Measurements from ENCODE around the gene UCKL1.
A peak's percentile ranks its signal among the peaks of the same experiment; 100 is the strongest.

The UCKL1 gene

DNA sequence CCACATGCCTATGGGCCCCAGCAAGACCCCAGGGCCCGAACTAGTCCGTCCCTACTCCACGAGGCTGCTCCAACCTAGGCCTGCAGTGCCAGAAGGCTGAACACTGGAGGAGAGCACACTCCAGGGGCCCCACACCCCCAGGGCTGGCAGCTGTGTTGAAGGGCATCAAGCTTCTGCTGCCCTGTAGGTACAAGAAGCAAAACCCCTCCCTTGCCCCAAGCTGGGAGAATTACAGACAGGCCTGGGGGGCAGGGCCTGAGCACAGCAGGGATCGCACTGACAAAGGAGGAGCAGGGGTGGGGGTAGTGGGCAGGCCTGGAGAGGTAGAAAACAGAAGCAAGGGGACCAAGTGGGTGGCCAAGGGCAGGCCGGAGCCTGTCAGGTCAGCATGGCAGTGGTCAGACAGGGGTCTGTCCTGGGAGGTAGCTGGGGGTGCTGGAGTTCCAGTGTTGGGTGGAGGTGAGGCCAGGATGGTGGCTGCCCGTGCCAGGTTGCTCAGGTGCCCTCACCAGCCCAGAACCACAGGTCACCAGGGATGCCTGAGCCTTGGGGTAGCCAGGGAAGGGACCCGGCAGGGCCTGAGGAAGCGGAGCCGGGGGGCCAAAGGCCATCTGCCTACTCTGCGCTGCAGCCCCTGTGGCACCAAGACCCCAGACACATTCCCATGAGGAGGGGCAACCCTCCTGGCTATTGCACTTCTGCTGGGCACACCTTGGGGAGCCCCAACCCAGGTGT, 2.9 kb upstream of the UCKL1 start:
- DNase-seq: no peak

DNA sequence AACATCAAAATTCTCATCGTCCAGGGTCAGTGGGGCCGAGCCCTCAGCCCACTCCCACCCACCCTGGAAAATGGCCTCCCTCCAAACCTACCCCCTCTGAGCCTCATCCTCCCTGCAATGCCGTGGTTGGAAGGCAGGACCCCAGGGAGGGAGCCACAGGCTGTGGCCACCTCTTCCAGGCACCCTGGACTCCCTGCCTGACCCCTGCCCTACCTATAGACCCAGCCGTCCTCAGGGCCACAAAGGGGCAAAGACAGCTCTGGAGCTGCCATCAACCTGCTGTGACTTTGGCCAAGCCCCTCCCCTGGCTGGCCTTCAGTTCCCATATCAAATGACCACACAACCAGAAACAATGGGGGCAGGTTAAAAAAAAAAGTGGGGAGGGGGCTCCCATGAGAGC, 2.3 kb upstream of the UCKL1 start:
- DNase-seq: no peak

DNA sequence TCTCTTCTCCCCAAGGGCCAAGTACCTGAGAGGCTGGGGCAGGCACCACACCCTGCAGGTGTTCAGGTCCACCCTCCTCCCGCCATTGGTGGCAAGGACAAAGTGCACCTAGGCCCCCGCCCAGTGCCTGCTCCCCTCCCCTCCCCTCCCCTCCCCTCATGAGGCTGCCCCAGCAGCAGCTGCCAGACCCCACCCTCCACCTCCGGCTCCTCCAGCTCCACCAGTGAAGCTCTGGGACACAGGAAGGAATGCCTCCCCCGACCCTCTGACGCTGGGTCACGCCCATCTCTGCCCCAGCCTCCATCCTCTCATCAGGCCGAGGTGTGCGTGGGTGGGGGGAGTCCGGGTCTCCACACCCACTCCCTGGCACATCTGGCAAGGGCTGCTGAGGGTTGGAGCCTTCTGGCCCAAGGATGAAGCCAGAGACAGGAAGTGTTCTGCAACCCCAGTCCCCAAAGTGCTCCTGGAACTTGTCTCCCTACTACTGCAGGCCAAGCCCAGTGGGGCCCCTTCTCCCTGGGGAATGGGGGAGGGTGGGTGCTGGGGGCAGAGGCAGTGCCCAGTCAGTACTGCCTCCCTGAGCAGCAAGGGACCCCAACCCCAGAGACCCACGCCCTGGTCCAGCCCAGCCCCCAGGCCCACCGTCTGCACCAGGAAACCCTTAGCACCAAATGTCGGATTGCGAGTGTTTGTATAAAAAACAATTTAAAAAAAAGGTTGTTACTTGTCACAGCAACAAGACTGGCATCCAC, 1.6 kb upstream of the UCKL1 start:
- peak; percentile 62 for DNase-seq

DNA sequence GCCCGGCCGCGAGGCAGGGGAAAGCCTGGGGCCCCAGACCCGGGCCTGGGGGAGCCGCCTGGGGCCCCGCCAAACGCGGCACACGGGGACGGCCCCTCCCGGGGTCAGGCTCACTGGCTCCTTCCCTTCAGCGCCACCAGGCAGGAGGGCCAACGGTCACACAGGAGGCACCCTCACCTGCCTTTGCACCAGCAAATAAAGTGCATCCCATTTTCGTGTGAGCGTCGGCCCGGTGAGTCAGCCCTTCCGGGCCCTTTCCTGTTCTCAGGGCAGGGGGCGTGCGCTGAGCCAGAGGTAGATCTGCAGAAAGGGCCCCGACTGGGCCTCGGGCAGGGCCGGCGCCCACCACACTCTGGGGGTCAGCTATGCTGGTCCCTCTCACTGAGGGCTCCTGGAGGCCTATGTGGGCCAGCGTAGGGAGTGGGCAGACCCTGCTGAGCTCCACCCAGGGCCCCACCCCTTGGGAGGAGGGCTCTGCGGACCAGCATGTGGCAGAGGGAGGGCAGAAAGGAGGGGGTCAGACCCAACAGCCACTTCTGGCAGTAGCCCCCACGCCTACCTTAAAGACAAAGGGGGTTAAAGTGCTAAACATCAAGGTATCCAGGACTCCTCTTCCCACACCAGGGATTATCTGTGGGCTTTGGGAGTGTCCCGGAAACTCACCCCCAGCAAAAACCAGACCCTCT, 931 bp upstream of the UCKL1 start:
- peak; percentile 80 for DNase-seq

DNA sequence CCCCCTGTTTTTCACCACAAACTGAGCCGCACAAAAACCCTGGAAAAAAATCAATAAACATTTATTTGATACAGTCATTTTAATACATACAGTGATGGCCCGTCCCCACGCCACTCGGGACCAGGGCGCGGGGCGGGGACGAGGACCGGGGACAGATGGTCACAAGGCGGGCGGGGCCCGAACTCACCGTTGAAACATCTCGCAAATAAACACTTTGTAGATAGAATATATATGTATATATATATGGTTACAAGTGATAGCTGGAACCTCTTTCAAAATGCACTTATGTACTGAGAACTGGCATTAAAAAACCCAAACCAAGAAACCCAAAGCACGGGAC, 418 bp upstream of the UCKL1 start:
- no peak for DNase-seq

DNA sequence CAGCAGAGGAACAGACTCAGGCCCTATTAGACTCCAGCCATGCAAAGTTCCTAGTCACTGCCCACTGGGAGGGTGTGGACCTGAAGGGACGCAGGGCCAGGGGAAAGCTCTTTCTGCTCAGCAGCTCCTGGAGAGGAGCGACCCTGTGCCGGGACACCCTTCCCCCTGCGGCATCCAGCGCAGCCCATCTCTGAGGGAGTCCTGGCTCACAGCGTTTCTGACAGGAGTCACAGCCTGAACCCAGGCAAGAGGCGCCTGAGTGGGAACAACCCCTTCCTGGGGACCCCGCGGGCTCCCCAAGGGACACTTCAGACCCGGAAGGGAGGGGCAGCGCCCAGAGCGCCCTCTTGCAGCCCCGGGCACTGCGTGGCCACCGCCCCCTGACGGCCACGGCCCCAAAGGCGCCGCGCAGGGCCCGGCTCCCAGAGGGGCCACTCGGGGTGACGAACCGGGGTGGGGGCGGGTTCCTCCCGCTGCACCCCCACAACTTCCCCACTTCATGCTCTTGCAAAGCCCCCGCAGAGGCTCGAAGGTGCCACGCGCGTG, 862 bp downstream of the UCKL1 start:
- DNase-seq: no peak

DNA sequence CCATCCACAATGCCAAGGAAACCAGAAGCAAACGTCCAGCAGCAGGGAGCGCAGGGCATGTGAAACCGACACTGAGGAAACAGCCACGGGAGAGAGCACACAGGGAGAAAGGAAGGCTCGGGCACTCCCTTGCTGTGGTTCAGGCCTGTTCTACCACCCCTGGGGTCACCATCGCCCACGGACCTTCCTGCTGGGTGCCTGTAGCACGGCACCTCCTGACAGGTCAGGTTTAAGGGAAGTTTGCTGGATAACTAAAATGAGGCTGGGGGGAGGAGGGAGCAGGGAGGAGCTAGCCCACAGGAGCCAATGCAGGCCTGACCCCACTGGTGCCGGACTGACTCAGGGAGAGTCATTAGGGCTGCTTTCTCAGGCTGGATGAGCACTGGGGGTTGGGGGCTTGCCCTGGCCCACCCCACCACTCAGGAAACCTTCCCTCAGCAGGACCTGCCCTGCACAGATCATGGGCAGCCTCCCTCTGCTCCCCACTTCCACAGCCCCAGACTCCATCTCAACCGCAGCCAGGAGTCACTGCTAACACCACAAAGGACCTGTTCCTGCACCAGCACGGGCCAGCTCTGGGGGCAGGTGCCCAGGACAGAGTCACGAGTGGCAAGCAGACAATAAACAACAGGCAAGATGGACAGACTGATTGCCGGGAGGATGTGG, 2.3 kb downstream of the UCKL1 start:
- no peak for DNase-seq

DNA sequence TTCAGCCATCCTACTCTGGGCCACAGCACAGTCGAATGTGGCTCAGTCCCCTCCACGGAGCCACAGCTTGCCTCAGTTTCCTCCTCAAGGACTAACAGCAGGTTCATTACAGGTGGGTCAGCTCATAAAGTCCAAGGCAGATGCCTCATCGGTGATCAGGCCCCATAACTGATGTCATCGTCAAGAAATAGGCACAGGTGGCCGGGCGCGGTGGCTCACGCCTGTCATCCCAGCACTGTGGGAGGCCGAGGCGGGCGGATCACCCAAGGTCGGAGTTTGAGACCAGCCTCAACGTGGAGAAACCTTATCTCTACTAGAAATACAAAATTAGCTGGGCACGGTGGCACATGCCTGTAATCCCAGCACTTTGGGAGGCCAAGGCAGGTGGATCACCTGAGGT, 3.4 kb downstream of the UCKL1 start:
- no peak for DNase-seq

DNA sequence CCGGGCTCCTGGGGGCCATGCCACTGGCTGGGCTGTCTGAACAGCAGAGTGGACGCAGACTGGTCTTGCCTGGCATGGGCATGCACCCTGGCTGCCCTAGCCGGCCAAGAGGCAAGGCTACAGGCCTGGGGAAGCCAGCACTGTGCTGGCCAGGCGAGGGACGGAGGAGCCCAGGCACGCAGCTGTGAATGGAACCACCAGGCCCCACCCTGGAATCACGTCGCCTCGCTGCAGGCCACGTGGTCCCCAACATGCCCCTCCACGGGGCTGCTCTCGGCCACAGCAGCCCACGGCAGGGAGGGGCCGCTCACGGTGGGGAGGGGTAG, 4.0 kb downstream of the UCKL1 start:
- no peak for DNase-seq

DNA sequence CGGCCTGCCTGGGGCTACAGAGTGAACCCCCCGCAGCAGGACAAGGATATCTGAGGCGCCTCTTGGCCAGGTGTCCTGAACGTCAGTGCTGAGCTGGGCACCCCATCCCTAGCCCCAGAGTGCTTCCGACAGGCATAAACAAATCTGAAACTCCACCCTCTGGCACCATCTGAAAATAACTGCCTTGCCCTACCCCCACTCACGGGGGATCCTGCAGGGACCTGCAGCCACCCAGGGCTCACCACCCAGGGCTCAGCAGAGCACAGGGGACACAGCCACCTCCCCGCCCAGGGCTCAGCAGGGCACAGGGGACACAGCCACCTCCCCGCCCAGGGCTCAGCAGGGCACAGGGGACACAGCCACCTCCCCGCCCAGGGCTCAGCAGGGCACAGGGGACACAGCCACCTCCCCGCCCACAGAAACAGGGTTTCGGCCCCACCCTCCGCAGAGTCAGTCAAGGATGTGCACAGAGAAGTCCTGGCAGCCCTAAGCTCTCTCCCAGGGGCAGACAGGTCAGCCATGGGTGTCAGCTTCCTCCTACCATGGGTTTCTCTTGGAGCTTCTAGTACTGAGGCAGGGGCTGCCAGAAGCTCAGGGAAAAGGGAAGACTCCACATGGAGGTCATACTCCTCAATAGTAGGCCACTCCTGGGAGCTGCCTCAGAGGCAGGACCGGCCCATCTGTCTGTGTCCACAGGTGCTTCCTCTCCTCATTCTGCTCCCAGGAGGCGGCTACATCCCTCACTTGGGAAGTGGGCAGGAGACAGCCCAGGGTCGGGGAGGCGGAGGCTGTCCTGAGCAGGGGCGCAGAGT, 4.6 kb downstream of the UCKL1 start:
- no peak for DNase-seq

DNA sequence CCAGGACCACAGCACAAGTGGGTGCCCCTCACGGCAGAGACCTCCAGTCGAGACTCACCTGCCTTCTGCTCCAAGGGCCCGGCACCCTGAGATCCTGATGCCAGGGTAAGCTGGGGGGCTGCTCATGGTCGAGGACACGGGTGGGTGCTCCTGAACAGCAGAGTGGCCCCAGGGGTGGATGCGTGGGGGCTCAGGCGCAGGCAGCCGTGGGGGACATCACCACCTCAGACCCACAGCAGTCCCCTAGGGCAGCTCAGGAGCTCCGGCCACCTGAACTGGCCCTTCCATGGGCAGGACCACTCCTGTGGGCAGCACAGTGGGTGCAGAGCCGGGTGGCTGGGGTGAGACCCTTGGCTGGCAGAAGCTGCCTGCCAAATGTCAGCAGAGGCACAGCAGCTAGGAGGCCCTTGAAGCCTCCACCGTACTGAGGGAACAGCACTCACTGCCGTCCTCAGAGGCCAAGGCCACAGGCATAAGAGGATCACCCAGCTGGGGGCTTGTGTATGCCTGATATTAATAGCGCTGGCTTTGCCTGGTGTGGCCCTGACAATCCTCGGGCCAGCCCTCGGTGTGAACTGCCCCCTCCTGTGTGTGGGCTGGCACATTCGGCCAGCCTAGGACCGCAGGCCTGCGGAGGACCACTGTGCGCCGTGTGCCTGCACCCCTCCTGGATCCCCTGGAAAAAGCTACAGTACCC, 5.4 kb downstream of the UCKL1 start:
- no peak for DNase-seq

DNA sequence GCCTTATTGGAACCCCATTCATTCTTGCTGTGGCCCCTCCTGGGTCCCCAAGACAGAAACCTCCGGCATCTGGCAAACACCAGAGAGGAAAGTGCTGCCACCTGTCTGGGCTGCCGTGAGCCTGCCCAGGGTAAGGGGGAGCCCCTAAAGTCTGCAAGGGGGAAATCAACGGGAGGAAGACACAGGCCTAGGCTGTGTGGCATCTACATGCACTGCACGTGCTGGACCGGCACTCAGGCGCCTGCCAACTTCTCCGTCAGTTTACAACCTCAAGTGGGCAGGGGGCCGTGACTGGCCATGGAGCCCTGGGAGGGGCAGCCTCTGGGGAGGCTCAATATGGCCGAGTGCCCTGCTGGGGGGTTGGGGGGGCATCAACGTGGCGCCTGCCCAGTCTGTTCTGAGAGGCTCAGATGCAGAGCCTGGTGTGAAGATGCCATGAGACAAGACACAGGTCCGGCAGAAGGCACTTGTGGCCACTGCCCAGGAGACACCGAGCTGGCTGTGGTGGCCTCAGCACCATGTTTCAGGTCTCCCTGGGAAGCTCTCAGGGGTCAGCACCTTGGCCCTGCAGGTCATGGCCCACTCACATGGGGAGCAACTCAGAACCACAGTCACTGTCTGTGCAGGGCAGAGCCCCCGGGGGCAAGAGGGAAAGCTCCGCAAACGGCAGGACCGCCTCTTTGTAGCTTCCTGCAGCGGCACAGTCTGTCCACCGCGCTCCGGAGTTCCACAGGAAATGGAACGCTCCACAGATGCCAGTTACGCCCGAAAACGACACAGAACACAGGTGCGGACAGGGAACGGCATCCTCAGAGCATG, 8.4 kb downstream of the UCKL1 start:
- DNase-seq: no peak

DNA sequence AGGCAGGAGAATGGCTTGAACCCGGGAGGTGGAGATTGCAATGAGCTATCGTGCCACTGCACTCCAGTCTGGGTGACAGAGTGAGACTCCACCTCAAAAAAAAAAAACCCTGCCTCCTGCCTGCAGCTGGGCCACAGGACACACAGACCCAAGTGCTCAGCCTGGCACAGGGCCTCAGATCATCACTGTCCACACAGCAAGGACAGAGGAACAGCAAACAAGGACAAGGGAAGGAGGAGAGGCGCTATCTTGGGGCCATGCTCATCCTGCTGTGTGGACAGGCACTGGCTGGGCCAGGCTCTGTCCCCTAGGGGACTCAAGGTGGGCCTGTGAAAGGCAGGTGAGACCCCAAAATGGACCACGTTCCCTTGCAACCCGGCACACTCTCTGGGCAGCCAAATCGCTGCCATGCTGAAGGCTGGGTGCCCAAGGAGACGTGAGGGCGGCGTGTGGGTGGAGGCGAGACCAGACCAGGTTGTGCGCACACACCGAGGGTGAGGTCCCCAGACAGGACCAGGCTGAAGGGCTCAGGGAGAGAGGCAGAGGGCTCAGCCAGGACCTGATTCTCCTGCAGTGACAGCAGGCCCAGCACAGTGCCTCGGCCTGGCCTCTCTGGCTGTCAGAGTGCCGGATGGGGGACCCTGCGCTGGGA, 9.1 kb downstream of the UCKL1 start:
- DNase-seq: no peak

DNA sequence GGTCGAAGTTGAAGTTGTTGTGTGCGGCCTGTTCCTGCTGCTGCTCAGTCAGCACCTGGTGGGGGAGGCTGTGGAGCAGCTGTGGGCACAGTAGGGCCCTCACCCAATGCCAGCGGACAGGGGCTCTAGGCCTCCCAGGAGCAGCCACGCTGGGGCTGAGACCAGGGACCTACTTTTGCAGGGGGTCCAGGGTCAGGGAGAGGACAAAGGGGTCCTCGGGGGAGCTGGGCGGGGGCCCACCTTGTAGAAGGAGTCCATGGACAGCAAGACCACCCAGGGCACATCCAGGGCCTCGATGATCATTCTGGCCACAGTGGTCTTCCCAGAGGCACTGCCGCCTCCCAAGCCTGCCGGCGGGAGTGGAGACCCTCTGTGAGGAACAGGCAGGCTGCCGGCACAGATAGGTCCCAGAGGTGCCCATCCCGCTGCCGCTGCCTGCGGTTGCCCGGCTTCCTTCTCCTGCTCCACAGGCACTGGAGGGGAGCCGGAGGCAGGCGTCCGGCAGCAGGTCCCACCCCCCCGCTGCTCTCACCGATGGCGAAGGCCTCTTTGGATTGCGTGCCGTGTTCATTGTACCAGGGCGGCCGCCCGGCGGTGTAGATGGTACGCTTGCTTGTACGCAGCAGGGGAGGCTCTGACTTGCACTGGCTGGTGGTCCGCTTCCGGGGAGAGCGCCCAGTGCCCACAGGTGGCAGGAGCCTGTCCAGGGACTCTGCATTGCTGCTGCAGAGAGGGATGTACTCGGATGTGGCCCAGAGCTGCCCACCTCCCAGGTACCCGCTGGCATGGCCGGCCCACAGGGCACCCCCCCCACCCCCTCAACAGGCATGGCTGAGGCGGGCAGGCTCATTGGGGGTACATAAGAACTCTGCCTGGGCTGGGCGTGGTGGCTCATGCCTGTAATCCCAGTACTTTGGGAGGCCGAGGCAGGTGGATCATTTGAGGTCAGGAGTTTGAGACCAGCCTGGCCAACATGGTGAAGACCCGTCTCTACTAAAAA, 10.0 kb downstream of the UCKL1 start:
- no peak for DNase-seq

DNA sequence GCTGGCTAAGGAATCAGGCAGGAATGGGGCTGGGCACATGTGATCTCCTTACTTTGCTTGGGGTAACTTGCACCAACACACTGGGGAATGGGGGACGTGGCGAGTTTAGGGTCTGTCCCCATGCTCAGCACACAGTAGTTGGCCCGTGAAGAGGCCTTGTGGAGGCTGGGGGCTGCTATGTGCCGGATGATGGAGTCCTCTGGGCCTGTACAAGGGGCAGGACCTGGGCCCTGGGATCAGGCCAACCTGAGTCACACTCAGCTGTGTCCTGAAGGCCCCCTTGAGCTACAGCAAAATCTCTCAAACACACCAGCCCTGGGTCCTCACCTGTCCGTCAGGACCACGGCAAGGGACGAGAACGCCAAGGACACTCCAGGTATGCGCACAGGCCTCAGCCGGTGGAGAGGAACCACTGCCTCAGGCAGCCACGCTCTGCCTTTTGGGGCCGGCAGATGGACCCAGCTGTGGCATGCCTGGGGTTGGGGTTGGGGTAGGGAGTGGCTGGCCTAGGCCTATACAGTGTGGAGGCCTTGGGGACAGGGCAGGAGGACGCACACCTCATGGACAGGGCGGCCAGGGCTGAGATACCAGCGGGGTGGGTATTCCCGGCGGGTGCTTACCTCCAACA, 11.1 kb downstream of the UCKL1 start:
- no peak for DNase-seq

DNA sequence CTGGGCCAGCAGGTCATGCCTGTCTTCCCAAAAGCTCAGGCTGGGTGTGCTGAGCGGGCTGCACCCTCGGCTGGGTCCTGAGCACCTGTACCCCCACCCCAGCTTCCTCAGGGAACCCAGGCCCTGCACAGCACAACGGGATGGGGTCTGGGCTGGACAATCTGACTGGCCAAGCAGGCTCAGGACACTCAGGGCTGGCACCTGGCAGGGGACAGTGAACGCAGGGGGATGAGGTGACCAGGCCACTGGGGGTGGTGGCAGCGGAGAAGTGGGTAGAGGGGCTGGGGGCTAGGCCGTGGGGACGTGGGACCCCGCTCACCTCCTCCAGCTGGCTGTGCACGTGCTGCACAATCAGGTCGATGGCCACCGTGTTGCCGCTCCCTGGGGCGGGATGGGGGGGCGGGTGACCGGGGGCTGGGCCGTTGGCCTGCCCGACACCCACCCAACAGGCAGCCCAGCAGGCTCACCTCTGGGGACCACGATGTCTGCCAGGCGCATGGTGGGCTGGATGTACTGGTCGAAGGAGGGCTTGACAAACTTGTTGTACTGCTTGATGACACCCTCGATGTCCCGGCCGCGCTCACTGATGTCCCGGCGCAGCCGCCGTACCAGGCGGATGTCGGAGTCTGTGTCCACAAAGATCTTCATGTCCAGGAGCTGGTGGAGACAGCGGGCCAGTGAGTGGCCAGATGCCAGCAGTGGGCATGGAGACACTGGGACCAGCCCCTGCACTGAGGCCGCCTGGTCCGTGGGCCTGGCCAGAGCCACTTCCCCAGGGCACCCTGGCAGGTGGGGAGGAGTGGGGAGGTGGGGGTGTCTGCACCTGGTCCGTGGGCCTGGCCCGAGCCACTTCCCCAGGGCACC, 11.9 kb downstream of the UCKL1 start:
- DNase-seq: no peak

DNA sequence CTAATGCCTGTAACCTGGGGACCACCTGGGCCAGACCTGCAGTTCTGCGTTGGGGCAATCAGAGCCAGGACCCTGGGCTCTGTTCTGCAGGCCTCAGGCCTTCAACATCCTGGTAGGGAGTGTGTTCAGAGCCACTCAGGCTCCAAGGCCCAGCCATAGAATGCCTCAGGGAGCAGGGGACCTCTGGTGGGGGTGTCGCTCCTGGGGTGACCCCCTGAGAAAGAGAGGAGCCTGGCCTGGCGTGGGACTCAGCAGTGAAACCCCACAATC, 12.5 kb downstream of the UCKL1 start:
- no peak for DNase-seq

Data from NCI-H1105 (cell line).